C4-2B (cell line): ENCODE data around the gene AP4S1.
"Not testable (repeated sequence)": the region's sequence is repeated elsewhere in the genome, so short reads cannot be mapped to it uniquely, and the experiment has no call there.

ENCODE experiments used
- H3K27ac ChIP-seq: fragments of 450-650 bp; 2 replicates; pipeline ENCODE4 v1.5.1; 2017
- ZFX ChIP-seq: fragments of 450-650 bp; IDR thresholded peaks from 2 replicates; pipeline ENCODE4 v1.6.1; 2017
- TF ChIP-seq, protein P1 (sequence below): fragments of 450-650 bp; conservative IDR thresholded peaks from 2 replicates; pipeline ENCODE4 v1.5.1; 2017; ENCODE audit warnings: mild to moderate bottlenecking

Gene AP4S1

DNA sequence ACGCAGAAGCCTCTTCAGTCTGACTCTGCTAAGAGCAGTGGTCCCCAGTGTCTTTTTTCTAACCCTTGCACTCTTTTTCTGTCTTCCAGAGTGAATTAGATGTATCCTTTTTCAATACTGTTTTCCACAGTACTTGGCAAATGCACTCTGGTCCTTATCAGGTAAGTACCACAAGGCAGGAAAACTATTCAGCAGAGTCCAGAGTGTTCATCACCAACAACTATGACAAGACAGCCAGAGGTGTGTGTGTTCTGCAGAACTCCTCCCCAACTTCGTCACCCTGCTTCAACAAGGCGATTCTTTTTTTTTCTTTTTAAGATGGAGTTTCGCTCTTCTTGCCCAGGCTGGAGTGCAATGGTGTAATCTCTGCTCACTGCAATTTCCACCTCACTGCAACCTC, 55.0 kb downstream of the AP4S1 start:
- H3K27ac ChIP-seq: no peak overlapping the region
- TF ChIP-seq, protein P1, sequence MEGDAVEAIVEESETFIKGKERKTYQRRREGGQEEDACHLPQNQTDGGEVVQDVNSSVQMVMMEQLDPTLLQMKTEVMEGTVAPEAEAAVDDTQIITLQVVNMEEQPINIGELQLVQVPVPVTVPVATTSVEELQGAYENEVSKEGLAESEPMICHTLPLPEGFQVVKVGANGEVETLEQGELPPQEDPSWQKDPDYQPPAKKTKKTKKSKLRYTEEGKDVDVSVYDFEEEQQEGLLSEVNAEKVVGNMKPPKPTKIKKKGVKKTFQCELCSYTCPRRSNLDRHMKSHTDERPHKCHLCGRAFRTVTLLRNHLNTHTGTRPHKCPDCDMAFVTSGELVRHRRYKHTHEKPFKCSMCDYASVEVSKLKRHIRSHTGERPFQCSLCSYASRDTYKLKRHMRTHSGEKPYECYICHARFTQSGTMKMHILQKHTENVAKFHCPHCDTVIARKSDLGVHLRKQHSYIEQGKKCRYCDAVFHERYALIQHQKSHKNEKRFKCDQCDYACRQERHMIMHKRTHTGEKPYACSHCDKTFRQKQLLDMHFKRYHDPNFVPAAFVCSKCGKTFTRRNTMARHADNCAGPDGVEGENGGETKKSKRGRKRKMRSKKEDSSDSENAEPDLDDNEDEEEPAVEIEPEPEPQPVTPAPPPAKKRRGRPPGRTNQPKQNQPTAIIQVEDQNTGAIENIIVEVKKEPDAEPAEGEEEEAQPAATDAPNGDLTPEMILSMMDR: no peak
- TF ChIP-seq ZFX: no peak

DNA sequence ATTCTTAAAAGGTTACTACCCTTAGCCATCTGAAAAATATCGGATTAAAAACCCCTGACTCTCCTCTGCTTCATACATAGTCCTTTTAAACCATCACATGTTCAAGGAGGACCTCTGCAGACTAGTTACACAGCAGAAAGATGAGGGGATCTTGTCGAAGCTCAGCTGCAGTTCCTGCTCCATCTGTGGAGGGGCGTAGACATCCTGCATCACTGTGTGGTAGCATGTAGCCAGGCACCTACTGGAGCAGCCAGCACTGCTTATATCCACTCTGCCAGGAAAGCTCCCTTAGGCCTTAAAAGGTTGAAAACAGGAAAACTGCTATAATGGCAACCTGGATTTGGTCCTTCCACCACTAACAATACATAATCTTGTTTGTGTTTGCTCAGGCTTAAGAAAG, 58.3 kb downstream of the AP4S1 start:
- no peak overlapping the region for H3K27ac ChIP-seq
- TF ChIP-seq, protein P1: no peak
- no peak for TF ChIP-seq ZFX

DNA sequence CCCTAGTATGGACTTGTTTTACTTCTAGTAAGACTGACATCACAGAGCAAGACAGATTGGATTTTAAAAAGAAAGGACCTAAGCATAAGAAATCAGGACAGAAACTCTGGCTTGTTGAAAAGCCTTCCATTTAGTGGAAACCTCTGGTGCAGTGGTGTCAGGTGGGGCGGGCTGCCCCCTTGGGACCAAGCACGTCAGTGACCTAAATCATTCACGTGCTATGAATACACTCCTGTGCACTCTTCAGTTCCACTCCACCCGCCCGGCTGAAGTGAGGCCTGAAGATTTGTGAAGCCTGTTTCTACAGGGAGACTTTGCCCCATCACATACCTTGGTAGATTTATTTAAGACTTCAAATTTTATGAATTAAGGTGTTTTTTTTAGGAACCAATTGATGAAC, 58.9 kb downstream of the AP4S1 start:
- TF ChIP-seq, protein P1: no peak
- TF ChIP-seq ZFX: no peak
- no peak overlapping the region; the same call in 1 of the 2 replicates for H3K27ac ChIP-seq

DNA sequence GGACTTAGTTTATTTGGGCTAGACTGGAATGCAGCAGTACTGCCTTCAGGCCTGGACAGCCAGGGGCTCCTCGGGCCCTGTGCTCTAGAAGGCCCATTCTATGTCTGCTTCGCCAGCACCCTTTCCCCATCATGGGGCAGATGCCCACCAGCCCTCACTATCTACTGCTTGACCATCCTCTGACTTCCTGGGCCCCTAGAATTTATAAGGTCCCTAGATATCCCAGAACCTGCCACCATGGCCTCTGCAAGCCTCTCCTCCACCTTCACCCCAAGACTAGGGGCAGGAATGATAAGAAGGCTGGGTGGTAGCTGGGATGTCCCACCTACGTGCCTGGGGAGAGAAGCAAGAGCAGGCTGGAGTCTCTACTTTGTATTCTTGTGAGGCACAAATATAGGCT, 59.6 kb downstream of the AP4S1 start:
- TF ChIP-seq, protein P1: no peak
- no peak for TF ChIP-seq ZFX
- peak overlapping the region; percentile 94; the same call in 1 of the 2 replicates for H3K27ac ChIP-seq

DNA sequence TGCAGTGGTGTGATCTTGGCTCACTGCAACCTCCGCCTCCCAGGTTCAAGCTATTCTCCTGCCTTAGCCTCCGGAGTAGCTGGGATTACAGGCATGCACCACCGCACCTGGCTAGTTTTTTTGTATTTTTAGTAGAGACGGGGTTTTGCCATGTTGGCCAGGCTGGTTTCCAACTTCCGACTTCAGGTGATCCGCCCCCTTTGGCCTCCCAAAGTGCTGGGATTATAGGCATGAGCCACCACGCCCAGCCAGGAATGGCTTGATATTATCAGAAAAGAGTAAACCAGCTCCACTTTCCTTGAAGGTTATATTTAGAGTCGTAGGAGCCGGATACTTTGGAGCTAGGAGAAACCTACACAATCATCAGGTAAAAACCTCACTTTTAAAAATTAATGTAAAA, 61.0 kb downstream of the AP4S1 start:
- H3K27ac ChIP-seq: peak overlapping the region; percentile 94

DNA sequence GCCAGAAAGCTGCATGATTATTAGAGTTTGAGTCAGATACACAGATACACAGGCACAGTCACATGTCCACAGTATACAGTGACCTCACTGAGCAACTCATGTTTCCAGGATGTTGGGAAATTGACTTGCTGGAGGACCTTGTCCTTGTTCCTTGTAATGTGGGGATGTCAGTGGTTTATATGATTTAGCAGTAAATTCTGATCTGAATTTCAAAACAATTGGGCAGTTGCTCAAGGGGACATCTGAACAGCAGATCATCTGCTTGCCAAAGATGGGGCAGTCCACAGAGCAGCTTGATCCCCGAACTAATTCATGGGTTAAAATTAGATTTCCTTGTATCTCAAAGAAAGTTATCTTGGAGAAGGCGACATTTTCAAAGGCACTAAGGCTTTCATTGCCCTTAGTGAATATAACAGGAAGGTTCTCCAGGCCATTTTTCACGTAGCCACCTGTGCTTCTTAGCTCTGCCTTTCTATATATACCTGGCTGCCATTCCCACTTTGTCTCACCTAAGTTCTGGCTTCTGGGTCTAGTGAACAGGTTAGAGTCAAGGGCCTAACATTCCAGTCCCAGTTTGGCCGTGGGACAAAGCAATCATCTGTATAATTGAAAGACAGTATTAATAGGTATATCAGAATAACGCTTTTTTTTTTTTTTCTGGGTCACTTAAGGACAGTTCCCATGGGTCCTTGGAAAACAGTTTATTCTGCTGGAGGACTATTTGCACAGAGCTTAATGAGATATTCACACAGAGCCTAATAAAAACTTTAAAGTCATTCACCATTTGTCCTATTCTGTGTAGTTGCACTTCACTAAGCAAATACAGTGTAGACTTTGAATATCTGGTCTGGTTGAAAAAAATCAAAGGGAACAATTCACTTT, 65.7 kb downstream of the AP4S1 start:
- peak overlapping the region; percentile 94; the same call in 1 of the 2 replicates for H3K27ac ChIP-seq
- TF ChIP-seq, protein P1: no peak
- no peak for TF ChIP-seq ZFX

DNA sequence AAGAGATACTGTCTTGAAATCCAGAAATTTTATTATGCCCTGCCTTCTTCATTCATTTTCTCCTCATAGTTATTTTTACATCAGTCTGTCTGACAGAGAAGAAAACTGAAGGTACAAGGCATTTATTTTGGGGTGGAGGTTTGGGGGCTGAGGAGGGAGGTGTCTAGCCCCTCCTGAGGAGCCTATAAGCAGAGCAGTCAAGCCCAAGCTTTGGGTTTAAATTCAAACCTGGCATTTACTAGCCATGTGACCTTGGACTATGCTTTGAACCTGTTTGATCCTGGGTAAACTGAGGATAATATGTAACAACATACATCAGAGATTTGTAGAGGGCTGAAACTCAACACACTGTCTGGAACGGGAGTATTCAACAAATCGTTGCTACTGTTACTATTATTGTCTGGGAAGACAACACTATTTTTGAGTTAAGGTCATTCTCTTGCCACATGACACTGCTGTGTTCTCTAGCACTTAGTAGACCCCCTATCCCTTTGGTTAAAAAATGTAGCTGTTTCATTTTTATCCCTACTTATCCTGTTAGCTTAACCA, 66.8 kb downstream of the AP4S1 start:
- H3K27ac ChIP-seq: peak overlapping the region; percentile 75; the same call in 1 of the 2 replicates

DNA sequence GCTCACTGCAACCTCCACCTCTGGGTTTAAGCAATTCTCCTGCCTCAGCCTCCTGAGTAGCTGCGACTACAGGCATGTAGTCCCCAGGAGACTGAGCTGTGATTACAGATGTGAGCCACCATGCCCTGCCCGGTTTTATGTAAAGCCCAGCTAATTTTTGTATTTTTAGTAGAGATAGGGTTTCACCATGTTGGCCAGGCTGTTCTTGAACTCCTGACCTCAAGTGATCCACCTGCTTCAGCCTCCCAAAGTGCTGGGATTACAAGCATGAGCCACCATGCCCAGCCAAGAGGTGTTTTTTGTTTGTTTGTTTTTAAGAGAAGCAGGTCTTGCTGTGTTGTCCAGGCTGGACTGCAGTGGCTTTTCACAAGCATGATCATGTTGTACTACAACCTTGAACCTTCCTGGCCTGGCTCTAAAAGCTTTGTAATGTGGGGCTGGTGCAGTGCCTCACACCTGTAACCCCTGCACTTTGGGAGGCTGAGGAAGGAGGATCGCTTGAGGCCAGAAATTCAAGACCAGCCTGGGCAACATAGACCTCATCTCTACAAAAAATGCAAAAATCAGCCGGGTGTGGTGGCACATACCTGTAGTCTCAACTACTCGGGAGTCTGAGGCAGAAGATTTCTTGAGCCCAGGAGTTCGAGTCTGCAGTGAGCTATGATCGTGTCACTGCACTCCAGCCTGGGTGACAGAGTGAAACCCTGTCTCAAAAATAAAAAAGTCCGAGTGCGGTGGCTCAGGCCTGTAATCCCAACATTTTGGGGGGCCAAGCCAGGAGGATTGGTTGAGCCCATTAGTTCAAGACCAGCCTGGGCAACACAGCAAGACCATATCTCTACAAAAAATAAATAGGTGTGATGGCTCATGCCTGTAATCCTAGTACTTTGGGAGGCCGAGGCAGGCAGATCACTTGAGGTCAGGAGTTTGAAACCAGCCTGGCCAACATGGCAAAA, 68.7 kb downstream of the AP4S1 start:
- peak overlapping the region; percentile 59 for H3K27ac ChIP-seq

More for the DNA sequence above, 66.8 kb downstream of the AP4S1 start:
- no peak for TF ChIP-seq ZFX
- TF ChIP-seq, protein P1: no peak

DNA sequence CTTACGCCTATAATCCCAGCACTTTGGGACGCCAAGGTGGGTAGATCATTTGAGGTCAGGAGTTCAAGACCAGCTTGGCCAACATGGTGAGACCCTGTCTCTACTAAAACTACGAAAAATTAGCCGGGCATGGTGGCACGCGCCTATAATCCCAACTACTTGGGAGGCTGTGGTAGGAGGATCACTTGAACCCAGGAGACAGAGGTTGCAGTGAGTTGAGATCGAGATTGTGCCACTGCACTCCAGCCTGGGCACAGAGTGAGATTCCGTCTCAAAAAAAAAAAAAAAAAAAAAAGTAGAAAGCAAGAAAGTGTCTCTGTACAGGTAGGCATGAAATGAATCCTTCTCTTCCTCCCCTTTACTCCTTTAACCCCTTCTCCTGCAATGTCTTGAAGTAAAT, 70.4 kb downstream of the AP4S1 start:
- H3K27ac ChIP-seq: not testable (repeated sequence)
